ENCODE results near the gene STK11IP. TPM values are rescaled to one million over a fixed set of nuclear protein-coding genes. Genes with fewer than 3 reads are reported as not detected.

Gene STK11IP
- total RNA-seq, 1 experiment from 2014 or later, result 45.0 TPM

DNA sequence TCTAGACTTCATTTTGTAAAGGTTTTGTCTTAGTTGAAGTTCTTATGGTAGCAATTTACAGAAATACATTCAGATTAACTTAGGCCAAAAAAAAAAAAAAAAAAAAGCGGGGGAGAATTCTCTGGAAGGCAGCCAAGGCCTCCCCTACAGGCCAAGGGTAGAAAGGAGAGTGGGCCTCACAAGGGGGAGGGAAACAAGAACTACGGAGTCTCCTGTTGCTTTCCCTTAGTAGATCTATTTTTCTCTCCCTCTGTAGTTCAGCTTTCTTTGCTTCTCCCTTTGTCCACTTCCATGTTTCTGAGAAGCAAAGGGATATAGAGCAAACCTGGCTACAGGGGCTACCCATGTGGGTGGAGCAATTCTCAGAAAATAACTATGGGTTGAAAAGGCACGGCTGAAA, 2.4 kb upstream of the STK11IP start:
- no peak overlapping the region for H3K4me3 ChIP-seq (replicated peaks in 1 of 2; ENCODE audit: low read depth in 1 of 2, low read length in 2 of 2)
- no peaks in the 10 kb centered on the region for H4K20me1 ChIP-seq (ENCODE audit: insufficient read depth)
- 0 out of 2 replicates have a peak overlapping the region, but pooled peaks have one; percentile 5 for H3K27ac ChIP-seq (ENCODE audit: low read depth, low read length)
- H3K27me3 ChIP-seq (ENCODE audit: insufficient read depth, low read length), result no peaks in the 10 kb centered on the region
- DNase-seq (ENCODE audit: low read depth, low spot score), result no peak
- H3K4me1 ChIP-seq (ENCODE audit: control insufficient read depth in 1 of 2, insufficient read depth in 2 of 2, low read length in 2 of 2), result peaks cover 8 to 28% of the 10 kb centered on the region in 2 experiments; a peak in 3 of 4 replicates
- BruUV-seq (replicated peaks), result no TSS peak
- H3K9me2 ChIP-seq (ENCODE audit: insufficient read depth), result no peaks in the 10 kb centered on the region
- intact Hi-C loops (cut with micrococcal nuclease), result no loop called here
- RAD21 ChIA-PET (ENCODE audit: low non-redundant PET in 1 of 2, low total read pairs in 2 of 2, uncharacterized antibody in 2 of 2, unreplicated experiment in 2 of 2), result no interaction called here
- H2AFZ ChIP-seq (ENCODE audit: low read depth, low read length, poor library complexity, severe bottlenecking), result no peak overlapping the region
- no peaks in the 10 kb centered on the region for H3K36me3 ChIP-seq (ENCODE audit: control insufficient read depth in 1 of 2, insufficient read depth in 2 of 2, low read length in 2 of 2)
- H3K79me2 ChIP-seq (ENCODE audit: insufficient read depth, low read length), result peaks cover 9% of the 10 kb centered on the region; the same call in 1 of the 2 replicates
- no peak for TF ChIP-seq TCF7L2 (IDR thresholded peaks at IDR 0.05; ENCODE audit: borderline replicate concordance, extremely low read depth, insufficient read depth, insufficient read length)
- TF ChIP-seq, protein P1, sequence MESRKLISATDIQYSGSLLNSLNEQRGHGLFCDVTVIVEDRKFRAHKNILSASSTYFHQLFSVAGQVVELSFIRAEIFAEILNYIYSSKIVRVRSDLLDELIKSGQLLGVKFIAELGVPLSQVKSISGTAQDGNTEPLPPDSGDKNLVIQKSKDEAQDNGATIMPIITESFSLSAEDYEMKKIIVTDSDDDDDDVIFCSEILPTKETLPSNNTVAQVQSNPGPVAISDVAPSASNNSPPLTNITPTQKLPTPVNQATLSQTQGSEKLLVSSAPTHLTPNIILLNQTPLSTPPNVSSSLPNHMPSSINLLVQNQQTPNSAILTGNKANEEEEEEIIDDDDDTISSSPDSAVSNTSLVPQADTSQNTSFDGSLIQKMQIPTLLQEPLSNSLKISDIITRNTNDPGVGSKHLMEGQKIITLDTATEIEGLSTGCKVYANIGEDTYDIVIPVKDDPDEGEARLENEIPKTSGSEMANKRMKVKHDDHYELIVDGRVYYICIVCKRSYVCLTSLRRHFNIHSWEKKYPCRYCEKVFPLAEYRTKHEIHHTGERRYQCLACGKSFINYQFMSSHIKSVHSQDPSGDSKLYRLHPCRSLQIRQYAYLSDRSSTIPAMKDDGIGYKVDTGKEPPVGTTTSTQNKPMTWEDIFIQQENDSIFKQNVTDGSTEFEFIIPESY (IDR thresholded peaks at IDR 0.05; ENCODE audit: extremely low read depth, insufficient replicate concordance, low read length), result no peak
- TF ChIP-seq, protein P2, sequence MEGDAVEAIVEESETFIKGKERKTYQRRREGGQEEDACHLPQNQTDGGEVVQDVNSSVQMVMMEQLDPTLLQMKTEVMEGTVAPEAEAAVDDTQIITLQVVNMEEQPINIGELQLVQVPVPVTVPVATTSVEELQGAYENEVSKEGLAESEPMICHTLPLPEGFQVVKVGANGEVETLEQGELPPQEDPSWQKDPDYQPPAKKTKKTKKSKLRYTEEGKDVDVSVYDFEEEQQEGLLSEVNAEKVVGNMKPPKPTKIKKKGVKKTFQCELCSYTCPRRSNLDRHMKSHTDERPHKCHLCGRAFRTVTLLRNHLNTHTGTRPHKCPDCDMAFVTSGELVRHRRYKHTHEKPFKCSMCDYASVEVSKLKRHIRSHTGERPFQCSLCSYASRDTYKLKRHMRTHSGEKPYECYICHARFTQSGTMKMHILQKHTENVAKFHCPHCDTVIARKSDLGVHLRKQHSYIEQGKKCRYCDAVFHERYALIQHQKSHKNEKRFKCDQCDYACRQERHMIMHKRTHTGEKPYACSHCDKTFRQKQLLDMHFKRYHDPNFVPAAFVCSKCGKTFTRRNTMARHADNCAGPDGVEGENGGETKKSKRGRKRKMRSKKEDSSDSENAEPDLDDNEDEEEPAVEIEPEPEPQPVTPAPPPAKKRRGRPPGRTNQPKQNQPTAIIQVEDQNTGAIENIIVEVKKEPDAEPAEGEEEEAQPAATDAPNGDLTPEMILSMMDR (IDR thresholded peaks at IDR 0.05 in 2 of 3, conservative IDR thresholded peaks at IDR 0.05 in 1 of 3; ENCODE audit: borderline replicate concordance in 1 of 3, insufficient read depth in 1 of 3, low read depth in 2 of 3, low read length in 2 of 3), result no peak
- no peak for TF ChIP-seq SIN3A (IDR thresholded peaks at IDR 0.05; ENCODE audit: low read depth)
- TF ChIP-seq JUND (IDR thresholded peaks at IDR 0.05), result no peak
- TF ChIP-seq, protein P3, sequence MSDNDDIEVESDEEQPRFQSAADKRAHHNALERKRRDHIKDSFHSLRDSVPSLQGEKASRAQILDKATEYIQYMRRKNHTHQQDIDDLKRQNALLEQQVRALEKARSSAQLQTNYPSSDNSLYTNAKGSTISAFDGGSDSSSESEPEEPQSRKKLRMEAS (IDR thresholded peaks at IDR 0.05), result no peak
- TF ChIP-seq, protein P4, sequence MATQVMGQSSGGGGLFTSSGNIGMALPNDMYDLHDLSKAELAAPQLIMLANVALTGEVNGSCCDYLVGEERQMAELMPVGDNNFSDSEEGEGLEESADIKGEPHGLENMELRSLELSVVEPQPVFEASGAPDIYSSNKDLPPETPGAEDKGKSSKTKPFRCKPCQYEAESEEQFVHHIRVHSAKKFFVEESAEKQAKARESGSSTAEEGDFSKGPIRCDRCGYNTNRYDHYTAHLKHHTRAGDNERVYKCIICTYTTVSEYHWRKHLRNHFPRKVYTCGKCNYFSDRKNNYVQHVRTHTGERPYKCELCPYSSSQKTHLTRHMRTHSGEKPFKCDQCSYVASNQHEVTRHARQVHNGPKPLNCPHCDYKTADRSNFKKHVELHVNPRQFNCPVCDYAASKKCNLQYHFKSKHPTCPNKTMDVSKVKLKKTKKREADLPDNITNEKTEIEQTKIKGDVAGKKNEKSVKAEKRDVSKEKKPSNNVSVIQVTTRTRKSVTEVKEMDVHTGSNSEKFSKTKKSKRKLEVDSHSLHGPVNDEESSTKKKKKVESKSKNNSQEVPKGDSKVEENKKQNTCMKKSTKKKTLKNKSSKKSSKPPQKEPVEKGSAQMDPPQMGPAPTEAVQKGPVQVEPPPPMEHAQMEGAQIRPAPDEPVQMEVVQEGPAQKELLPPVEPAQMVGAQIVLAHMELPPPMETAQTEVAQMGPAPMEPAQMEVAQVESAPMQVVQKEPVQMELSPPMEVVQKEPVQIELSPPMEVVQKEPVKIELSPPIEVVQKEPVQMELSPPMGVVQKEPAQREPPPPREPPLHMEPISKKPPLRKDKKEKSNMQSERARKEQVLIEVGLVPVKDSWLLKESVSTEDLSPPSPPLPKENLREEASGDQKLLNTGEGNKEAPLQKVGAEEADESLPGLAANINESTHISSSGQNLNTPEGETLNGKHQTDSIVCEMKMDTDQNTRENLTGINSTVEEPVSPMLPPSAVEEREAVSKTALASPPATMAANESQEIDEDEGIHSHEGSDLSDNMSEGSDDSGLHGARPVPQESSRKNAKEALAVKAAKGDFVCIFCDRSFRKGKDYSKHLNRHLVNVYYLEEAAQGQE (IDR thresholded peaks at IDR 0.05; ENCODE audit: low read depth), result no peak
- TF ChIP-seq CEBPB (IDR thresholded peaks at IDR 0.05; ENCODE audit: low read depth), result no peak
- TF ChIP-seq FOSL1 (IDR thresholded peaks at IDR 0.05; ENCODE audit: low read depth), result no peak
- peak overlapping the region; percentile 12; the same call in 1 of the 2 replicates for H3K4me2 ChIP-seq (ENCODE audit: low read length)
- no peak for ATAC-seq
- H3K9me3 ChIP-seq (ENCODE audit: control insufficient read depth in 1 of 2, insufficient read depth in 1 of 2, low read depth in 1 of 2, low read length in 2 of 2), result no peaks in the 10 kb centered on the region
- H3K9ac ChIP-seq (ENCODE audit: low read length), result no peak overlapping the region
- CTCF ChIA-PET, result interaction anchor here (0.9 kb wide), 1 partner anchor 35 kb away, joined by 3 read pairs; no protein-coding TSS in a partner anchor
- POLR2A ChIA-PET, result no interaction called here

Measured in HCT116 (cell line).